Panc1 (cell line): Measurements from ENCODE around the gene PARP8.
"Not testable (repeated sequence)": the region's sequence is repeated elsewhere in the genome, so short reads cannot be mapped to it uniquely, and the experiment has no call there.

Experiments
- TCF7L2 ChIP-seq: IDR thresholded peaks from 2 replicates; pipeline ENCODE4 v1.6.1; 2011; ENCODE audit warnings: mild to moderate bottlenecking, low read depth, low read length, inconsistent platforms
- TF ChIP-seq, protein P1 (sequence below): fragments of 450-650 bp; IDR thresholded peaks from 2 replicates; pipeline ENCODE4 v1.5.1; 2017; ENCODE audit warnings: mild to moderate bottlenecking

DNA sequence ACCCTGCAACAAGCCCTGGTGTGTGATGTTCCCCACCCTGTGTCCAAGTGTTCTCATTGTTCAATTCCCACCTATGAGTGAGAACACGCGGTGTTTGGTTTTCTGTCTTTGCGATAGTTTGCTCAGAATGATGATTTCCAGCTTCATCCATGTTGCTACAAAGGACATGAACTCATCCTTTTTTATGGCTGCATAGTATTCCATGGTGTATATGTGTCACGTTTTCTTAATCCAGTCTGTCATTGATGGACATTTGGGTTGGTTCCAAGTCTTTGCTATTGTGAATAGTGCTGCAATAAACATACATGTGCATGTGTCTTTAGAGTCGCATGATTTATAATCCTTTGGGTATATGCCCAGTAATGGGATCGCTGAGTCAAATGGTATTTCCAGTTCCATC lies 145.3 kb downstream of the PARP8 start:
- TF ChIP-seq TCF7L2 = not testable (repeated sequence)
- TF ChIP-seq, protein P1, sequence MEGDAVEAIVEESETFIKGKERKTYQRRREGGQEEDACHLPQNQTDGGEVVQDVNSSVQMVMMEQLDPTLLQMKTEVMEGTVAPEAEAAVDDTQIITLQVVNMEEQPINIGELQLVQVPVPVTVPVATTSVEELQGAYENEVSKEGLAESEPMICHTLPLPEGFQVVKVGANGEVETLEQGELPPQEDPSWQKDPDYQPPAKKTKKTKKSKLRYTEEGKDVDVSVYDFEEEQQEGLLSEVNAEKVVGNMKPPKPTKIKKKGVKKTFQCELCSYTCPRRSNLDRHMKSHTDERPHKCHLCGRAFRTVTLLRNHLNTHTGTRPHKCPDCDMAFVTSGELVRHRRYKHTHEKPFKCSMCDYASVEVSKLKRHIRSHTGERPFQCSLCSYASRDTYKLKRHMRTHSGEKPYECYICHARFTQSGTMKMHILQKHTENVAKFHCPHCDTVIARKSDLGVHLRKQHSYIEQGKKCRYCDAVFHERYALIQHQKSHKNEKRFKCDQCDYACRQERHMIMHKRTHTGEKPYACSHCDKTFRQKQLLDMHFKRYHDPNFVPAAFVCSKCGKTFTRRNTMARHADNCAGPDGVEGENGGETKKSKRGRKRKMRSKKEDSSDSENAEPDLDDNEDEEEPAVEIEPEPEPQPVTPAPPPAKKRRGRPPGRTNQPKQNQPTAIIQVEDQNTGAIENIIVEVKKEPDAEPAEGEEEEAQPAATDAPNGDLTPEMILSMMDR = not testable (repeated sequence)
